Skeletal muscle cell (primary cell): ENCODE results near the gene TOR1A.

Experiments
- DNase-seq: peaks from one replicate; pipeline ENCODE4 v3.0.0-alpha.2; 2010; ENCODE audit warnings: low read depth
- H3K4me3 ChIP-seq: 2 replicates; pipeline ENCODE4 v1.5.1; 2011; ENCODE audit warnings: low read depth, mild to moderate bottlenecking, control low read depth, low read length, moderate library complexity

Gene TOR1A

GRCh38 chr9:129768486-129768885 lies 55.5 kb downstream of the TOR1A start:
- no peak for DNase-seq
- no peak overlapping the region for H3K4me3 ChIP-seq

- H3K4me3 ChIP-seq, result no peak overlapping the region
- DNase-seq, result no peak
Observed at GRCh38 chr9:129765764-129766317, 58.1 kb downstream of the TOR1A start.

GRCh38 chr9:129762985-129763926 lies 60.7 kb downstream of the TOR1A start:
- peak; percentile 65 for DNase-seq
- H3K4me3 ChIP-seq, result no peak overlapping the region
